Measurements from ENCODE around the gene CEP57L1. TPM values are rescaled to one million over a fixed set of nuclear protein-coding genes. Genes with fewer than 3 reads are reported as not detected.

The CEP57L1 gene
- total and polyA plus RNA-seq, 2 donors (not counting 1 experiment from before 2014, with no cell fraction given): 3.1 to 8.8 TPM

GRCh38 chr6:109164331-109164730, 69.0 kb downstream of the CEP57L1 start:
- ChIA-PET POLR2A (no interaction called here), CTCF (interaction anchor here (3.9 kb wide), 1 partner anchor 24 kb away, joined by 12 read pairs; no protein-coding TSS in a partner anchor)
- Histone ChIP-seq H3K27ac (ENCODE audit: low read length in 2 of 2) (no peak overlapping the region), H3K4me2 (replicated peaks; ENCODE audit: low read depth, low read length, poor library complexity, severe bottlenecking) (no peak overlapping the region), H3K4me1 (ENCODE audit: control insufficient read depth in 2 of 2, insufficient read depth in 2 of 2, low read length in 2 of 2) (no peaks in the 10 kb centered on the region), H3K9me3 (ENCODE audit: control extremely low read depth in 1 of 3, control insufficient read depth in 2 of 3, insufficient read depth in 1 of 3, low read length in 2 of 3) (no peaks in the 10 kb centered on the region), H3K4me3 (ENCODE audit: control extremely low read depth in 1 of 5, extremely low read depth in 1 of 5, insufficient read depth in 1 of 5, low read depth in 2 of 5, low read length in 4 of 5) (no peak overlapping the region), H3K79me2 (ENCODE audit: control insufficient read depth, insufficient read depth, low read length) (no peaks in the 10 kb centered on the region), H4K20me1 (ENCODE audit: control insufficient read depth, insufficient read depth, low read length, poor library complexity, severe bottlenecking) (no peaks in the 10 kb centered on the region), H2AFZ (ENCODE audit: insufficient read depth, low read depth, low read length, poor library complexity, severe bottlenecking) (no peak overlapping the region), H3K27me3 (replicated peaks in 1 of 4; ENCODE audit: control extremely low read depth in 1 of 4, control insufficient read depth in 3 of 4, insufficient read depth in 4 of 4, low read length in 3 of 4) (no peaks in the 10 kb centered on the region), H3K9ac (ENCODE audit: low read length) (no peak overlapping the region), H3K36me3 (replicated peaks in 1 of 2; ENCODE audit: control extremely low read depth in 1 of 2, control insufficient read depth in 1 of 2, extremely low read depth in 1 of 2, insufficient read depth in 2 of 2, low read length in 1 of 2) (no peaks in the 10 kb centered on the region)
- intact Hi-C loops (cut with micrococcal nuclease): no loop called here
- H3K27me3 Mint-ChIP-seq: no peaks in the 10 kb centered on the region
- no peaks in the 10 kb centered on the region for H3K9me3 Mint-ChIP-seq (ENCODE audit: insufficient read depth)
- ATAC-seq (ENCODE audit: low read depth) (no peak), DNase-seq (no peak)
- no peak overlapping the region for H3K4me3 Mint-ChIP-seq
- TF ChIP-seq CTCF (IDR thresholded peaks at IDR 0.05): no peak
- TF ChIP-seq EZH2 (IDR thresholded peaks at IDR 0.05; ENCODE audit: borderline replicate concordance, insufficient read depth, low read depth, low read length, poor library complexity, severe bottlenecking): no peak
- H3K27ac Mint-ChIP-seq: no peak overlapping the region
- H3K4me1 Mint-ChIP-seq: no peaks in the 10 kb centered on the region

GRCh38 chr6:109165392-109165974, 70.2 kb downstream of the CEP57L1 start:
- H3K4me1 ChIP-seq (ENCODE audit: control insufficient read depth in 2 of 2, insufficient read depth in 2 of 2, low read length in 2 of 2): no peaks in the 10 kb centered on the region
- Mint-ChIP-seq H3K4me3 (no peak overlapping the region), H3K9me3 (ENCODE audit: insufficient read depth) (no peaks in the 10 kb centered on the region), H3K4me1 (no peaks in the 10 kb centered on the region), H3K27me3 (no peaks in the 10 kb centered on the region), H3K27ac (no peak overlapping the region)
- H3K27ac ChIP-seq (ENCODE audit: low read length in 2 of 2): no peak overlapping the region
- no peaks in the 10 kb centered on the region for H3K27me3 ChIP-seq (replicated peaks in 1 of 4; ENCODE audit: control extremely low read depth in 1 of 4, control insufficient read depth in 3 of 4, insufficient read depth in 4 of 4, low read length in 3 of 4)
- H3K9ac ChIP-seq (ENCODE audit: low read length): no peak overlapping the region
- no peak overlapping the region for H3K4me2 ChIP-seq (replicated peaks; ENCODE audit: low read depth, low read length, poor library complexity, severe bottlenecking)
- H4K20me1 ChIP-seq (ENCODE audit: control insufficient read depth, insufficient read depth, low read length, poor library complexity, severe bottlenecking): no peaks in the 10 kb centered on the region
- H3K79me2 ChIP-seq (ENCODE audit: control insufficient read depth, insufficient read depth, low read length): no peaks in the 10 kb centered on the region
- no peaks in the 10 kb centered on the region for H3K9me3 ChIP-seq (ENCODE audit: control extremely low read depth in 1 of 3, control insufficient read depth in 2 of 3, insufficient read depth in 1 of 3, low read length in 2 of 3)
- H3K36me3 ChIP-seq (replicated peaks in 1 of 2; ENCODE audit: control extremely low read depth in 1 of 2, control insufficient read depth in 1 of 2, extremely low read depth in 1 of 2, insufficient read depth in 2 of 2, low read length in 1 of 2): no peaks in the 10 kb centered on the region
- ChIA-PET POLR2A (no interaction called here), CTCF (interaction anchor here (0.7 kb wide), 2 partner anchors 218 to 1706 kb away, joined by 3 to 4 read pairs; partner anchors contain the start of gene PDSS2)
- intact Hi-C loops (cut with micrococcal nuclease): no loop called here
- no peak overlapping the region for H3K4me3 ChIP-seq (ENCODE audit: control extremely low read depth in 1 of 5, extremely low read depth in 1 of 5, insufficient read depth in 1 of 5, low read depth in 2 of 5, low read length in 4 of 5)
- DNase-seq (no peak), ATAC-seq (ENCODE audit: low read depth) (no peak)
- 85% methylated on average over 1 of the region's 1 CpG for WGBS (ENCODE audit: insufficient coverage)
- H2AFZ ChIP-seq (ENCODE audit: insufficient read depth, low read depth, low read length, poor library complexity, severe bottlenecking): no peak overlapping the region
- TF ChIP-seq CTCF (IDR thresholded peaks at IDR 0.05) (no peak), EZH2 (IDR thresholded peaks at IDR 0.05; ENCODE audit: borderline replicate concordance, insufficient read depth, low read depth, low read length, poor library complexity, severe bottlenecking) (no peak)

Measured in B cell (primary cell).